HG03378 (cell line): ENCODE measurements around the gene ERI3.

ENCODE experiments used
- ATAC-seq: cut with Tn5 transposase; IDR thresholded peaks from one replicate; pipeline ENCODE4 v1.9.1; 2021; ENCODE audit warnings: mild to moderate bottlenecking, moderate library complexity; ENCODE audit not compliant: unreplicated experiment

The ERI3 gene

GRCh38 chr1:44351289-44351688 lies 3.8 kb downstream of the ERI3 start:
- ATAC-seq: no peak

GRCh38 chr1:44348061-44348485 lies 7.0 kb downstream of the ERI3 start:
- no peak for ATAC-seq

- ATAC-seq: no peak
These were observed 7.8 kb downstream of the ERI3 start for GRCh38 chr1:44347280-44347679.

GRCh38 chr1:44346878-44347277 lies 8.2 kb downstream of the ERI3 start:
- no peak for ATAC-seq

- no peak for ATAC-seq
These were observed 8.9 kb downstream of the ERI3 start for GRCh38 chr1:44346184-44346583.

- ATAC-seq: no peak
These were observed 9.8 kb downstream of the ERI3 start for GRCh38 chr1:44345187-44345775.

GRCh38 chr1:44339731-44340130 lies 15.3 kb downstream of the ERI3 start:
- no peak for ATAC-seq

GRCh38 chr1:44338136-44338535 lies 16.9 kb downstream of the ERI3 start:
- ATAC-seq: no peak

- ATAC-seq: no peak
These were observed 18.4 kb downstream of the ERI3 start for GRCh38 chr1:44336668-44337067.

- no peak for ATAC-seq
These were observed 20.1 kb downstream of the ERI3 start for GRCh38 chr1:44334968-44335367.

GRCh38 chr1:44333376-44333775 lies 21.7 kb downstream of the ERI3 start:
- no peak for ATAC-seq

- ATAC-seq: no peak
These were observed 22.6 kb downstream of the ERI3 start for GRCh38 chr1:44332505-44332904.

- no peak for ATAC-seq
These were observed 24.1 kb downstream of the ERI3 start for GRCh38 chr1:44330935-44331334.

- no peak for ATAC-seq
These were observed 26.2 kb downstream of the ERI3 start for GRCh38 chr1:44328671-44329416.

GRCh38 chr1:44327679-44328491 lies 27.2 kb downstream of the ERI3 start:
- ATAC-seq: no peak

GRCh38 chr1:44326821-44327465 lies 28.1 kb downstream of the ERI3 start:
- no peak for ATAC-seq

GRCh38 chr1:44326024-44326701 lies 28.9 kb downstream of the ERI3 start:
- ATAC-seq: no peak

- no peak for ATAC-seq
These were observed 31.1 kb downstream of the ERI3 start for GRCh38 chr1:44323947-44324346.

- no peak for ATAC-seq
These were observed 32.7 kb downstream of the ERI3 start for GRCh38 chr1:44322367-44322766.

- no peak for ATAC-seq
These were observed 33.6 kb downstream of the ERI3 start for GRCh38 chr1:44321466-44321865.
